Endothelial cell of umbilical vein (primary cell): Measurements from ENCODE around the gene RALA.

ENCODE experiments used
- EZH2 ChIP-seq: IDR thresholded peaks from 2 replicates; pipeline ENCODE4 v1.6.1; 2012; ENCODE audit warnings: borderline replicate concordance, low read depth, mild to moderate bottlenecking, moderate library complexity, low read length, inconsistent platforms; ENCODE audit not compliant: severe bottlenecking
- GATA2 ChIP-seq: IDR thresholded peaks from 2 replicates; pipeline ENCODE4 v1.7.0; 2011; ENCODE audit warnings: low read depth, mild to moderate bottlenecking, moderate library complexity, mixed read lengths, low read length; ENCODE audit not compliant: insufficient read length, insufficient read depth
- JUN ChIP-seq: IDR thresholded peaks from 2 replicates; pipeline ENCODE4 v1.6.1; 2011; ENCODE audit warnings: borderline replicate concordance, low read depth; ENCODE audit not compliant: insufficient read length, insufficient read depth
- POLR2A ChIP-seq: IDR thresholded peaks from 2 replicates; pipeline ENCODE4 v1.6.1; 2012; ENCODE audit warnings: low read depth, mild to moderate bottlenecking, control low read depth, low read length
- POLR2AphosphoS5 ChIP-seq: IDR thresholded peaks from 2 replicates; pipeline ENCODE4 v1.6.1; 2012; ENCODE audit warnings: low read depth, mild to moderate bottlenecking, control low read depth, low read length, moderate library complexity; ENCODE audit not compliant: insufficient read depth
- TF ChIP-seq, protein P1 (sequence below), 2 donors: IDR thresholded peaks; 1 replicate in 1 of 2; 2 replicates in 1 of 2; pipeline ENCODE4 v1.5.1; 2011; ENCODE audit warnings: low read length in 2 of 2, mild to moderate bottlenecking in 2 of 2, moderate library complexity in 2 of 2, control low read depth in 1 of 2, inconsistent platforms in 1 of 2, low read depth in 1 of 2; ENCODE audit not compliant: insufficient read depth in 1 of 2; ENCODE audit errors: extremely low read depth in 1 of 2
- TF ChIP-seq, protein P2 (sequence below): IDR thresholded peaks from 2 replicates; pipeline ENCODE4 v1.6.1; 2011; ENCODE audit not compliant: insufficient read depth, insufficient read length

DNA sequence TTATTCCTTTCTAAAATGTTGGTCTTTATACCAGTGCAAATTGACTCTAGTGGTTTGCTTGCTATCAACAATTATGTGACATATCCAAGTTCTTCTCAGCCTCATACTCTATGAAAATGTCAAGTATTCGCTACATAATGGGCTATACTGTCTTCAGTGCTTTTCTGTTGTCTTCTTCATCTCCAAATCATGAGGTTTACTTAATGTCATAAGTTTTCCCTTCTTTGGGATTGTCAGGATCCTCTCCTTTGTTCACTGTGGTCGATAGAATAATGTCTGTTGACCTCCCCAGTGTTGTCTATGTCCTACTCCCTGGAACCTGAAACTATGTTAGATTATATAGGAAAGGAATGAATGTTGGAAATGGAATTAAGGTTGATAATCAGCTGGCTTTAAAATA is 16.4 kb upstream of the RALA start:
- TF ChIP-seq, protein P1, sequence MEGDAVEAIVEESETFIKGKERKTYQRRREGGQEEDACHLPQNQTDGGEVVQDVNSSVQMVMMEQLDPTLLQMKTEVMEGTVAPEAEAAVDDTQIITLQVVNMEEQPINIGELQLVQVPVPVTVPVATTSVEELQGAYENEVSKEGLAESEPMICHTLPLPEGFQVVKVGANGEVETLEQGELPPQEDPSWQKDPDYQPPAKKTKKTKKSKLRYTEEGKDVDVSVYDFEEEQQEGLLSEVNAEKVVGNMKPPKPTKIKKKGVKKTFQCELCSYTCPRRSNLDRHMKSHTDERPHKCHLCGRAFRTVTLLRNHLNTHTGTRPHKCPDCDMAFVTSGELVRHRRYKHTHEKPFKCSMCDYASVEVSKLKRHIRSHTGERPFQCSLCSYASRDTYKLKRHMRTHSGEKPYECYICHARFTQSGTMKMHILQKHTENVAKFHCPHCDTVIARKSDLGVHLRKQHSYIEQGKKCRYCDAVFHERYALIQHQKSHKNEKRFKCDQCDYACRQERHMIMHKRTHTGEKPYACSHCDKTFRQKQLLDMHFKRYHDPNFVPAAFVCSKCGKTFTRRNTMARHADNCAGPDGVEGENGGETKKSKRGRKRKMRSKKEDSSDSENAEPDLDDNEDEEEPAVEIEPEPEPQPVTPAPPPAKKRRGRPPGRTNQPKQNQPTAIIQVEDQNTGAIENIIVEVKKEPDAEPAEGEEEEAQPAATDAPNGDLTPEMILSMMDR (IDR thresholded peaks at IDR 0.05; ENCODE audit: extremely low read depth in 1 of 2, insufficient read depth in 1 of 2, low read depth in 1 of 2, low read length in 2 of 2) = no peak
- TF ChIP-seq POLR2A (no peak), JUN (no peak), EZH2 (no peak), GATA2 (peak; percentile 34), POLR2AphosphoS5 (no peak)
- TF ChIP-seq, protein P2, sequence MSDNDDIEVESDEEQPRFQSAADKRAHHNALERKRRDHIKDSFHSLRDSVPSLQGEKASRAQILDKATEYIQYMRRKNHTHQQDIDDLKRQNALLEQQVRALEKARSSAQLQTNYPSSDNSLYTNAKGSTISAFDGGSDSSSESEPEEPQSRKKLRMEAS = no peak
